T47D (cell line): ENCODE data around the gene TEX44.
"Not testable (repeated sequence)": the region's sequence is repeated elsewhere in the genome, so short reads cannot be mapped to it uniquely, and the experiment has no call there.

Source experiments
- DNase-seq, 2 experiments: peaks; one replicate each; pipeline versions ENCODE4 v3.0.0 to v3.0.0-alpha.2; 2011 to 2012; ENCODE audit warnings: low read depth in 1 of 2, low spot score in 1 of 2
- JUND ChIP-seq: IDR thresholded peaks from 2 replicates; pipeline ENCODE4 v1.6.1; 2012; ENCODE audit warnings: low read depth
- in situ Hi-C: cut with HindIII; loops from 2 replicates; pipeline ENCODE4 v1.10.0; 2016; ENCODE audit warnings: low sequenced_read_pairs, low pct_unique_long_range_greater_than_20kb

The TEX44 gene

GRCh38 chr2:231579560-231579959 is 13.1 kb upstream of the TEX44 start:
- TF ChIP-seq JUND = no peak
- in situ Hi-C loops = no loop called here
- DNase-seq = no peak

- in situ Hi-C loops = no loop called here
- no peak for TF ChIP-seq JUND
- DNase-seq = no peak
Measured at GRCh38 chr2:231581328-231581727, 11.3 kb upstream of the TEX44 start.

- in situ Hi-C loops = no loop called here
- no peak for DNase-seq
- TF ChIP-seq JUND = no peak
Measured at GRCh38 chr2:231583982-231584381, 8.7 kb upstream of the TEX44 start.

GRCh38 chr2:231587744-231588143 is 4.9 kb upstream of the TEX44 start:
- DNase-seq, in situ Hi-C loops: not testable (repeated sequence)

GRCh38 chr2:231589656-231590055 is 3.0 kb upstream of the TEX44 start:
- TF ChIP-seq JUND = no peak
- in situ Hi-C loops = no loop called here
- no peak for DNase-seq

GRCh38 chr2:231590614-231591013 is 2.0 kb upstream of the TEX44 start:
- peak in 1 of 2 experiments; percentile 42 for DNase-seq
- in situ Hi-C loops = no loop called here
- no peak for TF ChIP-seq JUND

GRCh38 chr2:231593666-231594065 is 1.0 kb downstream of the TEX44 start:
- no peak for DNase-seq
- in situ Hi-C loops = no loop called here
- no peak for TF ChIP-seq JUND

- TF ChIP-seq JUND = no peak
- DNase-seq = no peak
- in situ Hi-C loops = no loop called here
Measured at GRCh38 chr2:231597014-231597611, 4.4 kb downstream of the TEX44 start.

GRCh38 chr2:231597627-231598026 is 5.0 kb downstream of the TEX44 start:
- in situ Hi-C loops = no loop called here
- no peak for TF ChIP-seq JUND
- no peak for DNase-seq

GRCh38 chr2:231600619-231601355 is 8.1 kb downstream of the TEX44 start:
- TF ChIP-seq JUND = no peak
- in situ Hi-C loops = no loop called here

GRCh38 chr2:231601356-231602229 is 8.9 kb downstream of the TEX44 start:
- no peak for TF ChIP-seq JUND
- in situ Hi-C loops = no loop called here
- DNase-seq = peak; percentile 70 to 90

More at GRCh38 chr2:231600619-231601355, 8.1 kb downstream of the TEX44 start:
- DNase-seq = no peak

- no peak for TF ChIP-seq JUND
- in situ Hi-C loops = no loop called here
- no peak for DNase-seq
Measured at GRCh38 chr2:231602859-231603467, 10.3 kb downstream of the TEX44 start.
